ENCODE measurements around the gene ONECUT2. TPM values are rescaled to one million over a fixed set of nuclear protein-coding genes. Genes with fewer than 3 reads are reported as not detected.

Gene ONECUT2
- polyA plus RNA-seq, 1 of the 3 experiments (the other 2 are of a cell fraction) = 0.16 TPM

GRCh38 chr18:57404345-57404744 is 30.8 kb upstream of the ONECUT2 start:
- H3K36me3 ChIP-seq (replicated peaks in 1 of 2; ENCODE audit: control insufficient read depth in 1 of 2, insufficient read depth in 2 of 2, low read length in 1 of 2) = no peaks in the 10 kb centered on the region
- ChIA-PET POLR2A (no interaction called here), CTCF (no interaction called here)
- H3K4me1 ChIP-seq (ENCODE audit: control insufficient read depth in 1 of 2, insufficient read depth in 2 of 2, low read depth in 1 of 2, low read length in 1 of 2) = no peaks in the 10 kb centered on the region
- no peak overlapping the region for H3K4me2 ChIP-seq
- no peaks in the 10 kb centered on the region for H3K9me3 ChIP-seq
- no peaks in the 10 kb centered on the region for H3K27me3 ChIP-seq (ENCODE audit: insufficient read depth)
- H3K79me2 ChIP-seq (ENCODE audit: insufficient read depth) = no peaks in the 10 kb centered on the region
- no peaks in the 10 kb centered on the region for H3F3A ChIP-seq (replicated peaks; ENCODE audit: insufficient read depth)
- no peak overlapping the region for H3K27ac ChIP-seq (ENCODE audit: low read depth in 2 of 2, low read length in 1 of 2)
- TF ChIP-seq TEAD4 (IDR thresholded peaks at IDR 0.05; ENCODE audit: borderline replicate concordance, insufficient read depth) (no peak), REST (IDR thresholded peaks at IDR 0.05; ENCODE audit: low read depth, low read length) (0 out of 2 replicates have a peak, but pooled peaks have one; percentile 48)
- H3K9me2 ChIP-seq = no peaks in the 10 kb centered on the region
- H4K20me1 ChIP-seq (ENCODE audit: insufficient read depth) = no peaks in the 10 kb centered on the region
- no peak overlapping the region for H3K9ac ChIP-seq
- no peak overlapping the region for H2AFZ ChIP-seq (ENCODE audit: low read depth)
- H3K4me3 ChIP-seq (ENCODE audit: low read depth in 2 of 2, low read length in 1 of 2) = no peak overlapping the region
- DNase-seq = no peak

- Histone ChIP-seq H3K27me3 (ENCODE audit: insufficient read depth) (no peaks in the 10 kb centered on the region), H3K4me3 (ENCODE audit: low read depth in 2 of 2, low read length in 1 of 2) (no peak overlapping the region), H3K4me1 (ENCODE audit: control insufficient read depth in 1 of 2, insufficient read depth in 2 of 2, low read depth in 1 of 2, low read length in 1 of 2) (no peaks in the 10 kb centered on the region), H2AFZ (ENCODE audit: low read depth) (no peak overlapping the region), H3K9me2 (no peaks in the 10 kb centered on the region), H3F3A (replicated peaks; ENCODE audit: insufficient read depth) (no peaks in the 10 kb centered on the region), H3K9me3 (no peaks in the 10 kb centered on the region), H4K20me1 (ENCODE audit: insufficient read depth) (no peaks in the 10 kb centered on the region), H3K36me3 (replicated peaks in 1 of 2; ENCODE audit: control insufficient read depth in 1 of 2, insufficient read depth in 2 of 2, low read length in 1 of 2) (no peaks in the 10 kb centered on the region), H3K27ac (ENCODE audit: low read depth in 2 of 2, low read length in 1 of 2) (no peak overlapping the region), H3K9ac (no peak overlapping the region), H3K79me2 (ENCODE audit: insufficient read depth) (no peaks in the 10 kb centered on the region), H3K4me2 (no peak overlapping the region)
- DNase-seq = no peak
- ChIA-PET CTCF (no interaction called here), POLR2A (no interaction called here)
- no peak for TF ChIP-seq RFX5 (IDR thresholded peaks at IDR 0.05; ENCODE audit: low read length)
- no peak for TF ChIP-seq RXRA (IDR thresholded peaks at IDR 0.05; ENCODE audit: borderline replicate concordance, low read depth)
- no peak for TF ChIP-seq MAX (IDR thresholded peaks at IDR 0.05; ENCODE audit: low read depth)
- no peak for TF ChIP-seq RAD21 (IDR thresholded peaks at IDR 0.05; ENCODE audit: low read length)
- TF ChIP-seq SIN3A (IDR thresholded peaks at IDR 0.05; ENCODE audit: borderline replicate concordance, low read depth, low read length) = no peak
- TF ChIP-seq YY1 (IDR thresholded peaks at IDR 0.05; ENCODE audit: low read depth) = no peak
- TF ChIP-seq USF2 (IDR thresholded peaks at IDR 0.05; ENCODE audit: borderline replicate concordance, low read depth, low read length) = no peak
- no peak for TF ChIP-seq ZBTB33 (IDR thresholded peaks at IDR 0.05; ENCODE audit: borderline replicate concordance, low read depth)
- TF ChIP-seq USF1 (IDR thresholded peaks at IDR 0.05; ENCODE audit: borderline replicate concordance, low read depth) = no peak
- no peak for TF ChIP-seq FOSL2 (IDR thresholded peaks at IDR 0.05; ENCODE audit: borderline replicate concordance, low read depth)
- TF ChIP-seq PBX3 (IDR thresholded peaks at IDR 0.05) = no peak
- TF ChIP-seq REST (IDR thresholded peaks at IDR 0.05; ENCODE audit: low read depth, low read length) = no peak
- TF ChIP-seq SMC3 (IDR thresholded peaks at IDR 0.05; ENCODE audit: low read depth, low read length) = no peak
Observed at GRCh38 chr18:57409650-57410049, 25.5 kb upstream of the ONECUT2 start.

Measured in SK-N-SH (cell line).